ENCODE measurements around the gene RAB3B.

The RAB3B gene

DNA sequence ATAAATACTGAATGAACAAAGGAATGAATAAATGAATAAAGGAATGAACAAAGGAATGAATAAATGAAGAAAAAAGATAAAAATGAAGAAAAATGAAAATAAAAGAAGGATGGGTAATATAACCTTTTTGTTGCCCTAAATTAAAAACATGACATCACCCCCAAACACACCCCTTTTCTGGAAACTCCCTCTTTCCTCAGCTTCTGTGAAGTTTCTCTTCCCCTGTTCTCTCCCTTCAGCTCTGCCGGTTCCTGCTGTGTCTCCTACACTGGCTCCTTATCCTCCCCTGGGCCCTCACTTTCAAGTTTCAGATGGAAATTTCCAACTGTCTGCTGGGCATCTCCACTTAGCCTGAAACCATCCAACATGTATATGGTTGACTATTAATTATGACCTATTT, 37.9 kb downstream of the RAB3B start:
- Histone ChIP-seq H3K36me3 (ENCODE audit: insufficient read depth, low read depth, low read length) (peaks cover 31% of the 10 kb centered on the region), H3K9me3 (ENCODE audit: insufficient read depth, low read depth, low read length) (no peaks in the 10 kb centered on the region), H3K4me3 (ENCODE audit: low read length) (no peak overlapping the region), H3K9ac (ENCODE audit: low read depth, low read length) (no peak overlapping the region), H3K27me3 (ENCODE audit: insufficient read depth, low read length) (no peaks in the 10 kb centered on the region), H3K27ac (ENCODE audit: low read length) (no peak overlapping the region), H3K4me1 (ENCODE audit: insufficient read depth, low read length) (peaks cover 17% of the 10 kb centered on the region; the same call in 1 of the 2 replicates)

DNA sequence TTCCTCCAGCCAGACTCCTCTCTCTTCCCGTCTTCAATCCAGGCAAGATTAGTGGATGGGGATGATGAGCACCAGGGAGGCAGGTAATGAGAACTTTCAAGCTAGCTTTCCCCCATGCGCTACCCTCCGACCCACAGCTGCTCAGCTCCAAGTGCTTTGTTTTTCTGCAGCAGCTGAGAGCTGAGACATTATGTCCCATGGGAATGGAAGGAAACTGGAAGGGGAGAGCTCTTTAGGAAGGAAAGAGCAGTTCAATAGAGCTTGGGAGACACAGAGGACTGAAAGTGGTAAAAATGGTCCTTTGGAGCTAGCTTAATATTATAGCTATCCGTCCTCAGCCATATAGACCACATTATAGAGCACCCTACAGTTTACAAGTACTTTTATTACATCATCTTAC, 39.8 kb downstream of the RAB3B start:
- Histone ChIP-seq H3K36me3 (ENCODE audit: insufficient read depth, low read depth, low read length) (peaks cover 19% of the 10 kb centered on the region), H3K4me3 (ENCODE audit: low read length) (no peak overlapping the region), H3K4me1 (ENCODE audit: insufficient read depth, low read length) (peaks cover under 1% of the 10 kb centered on the region; the same call in 1 of the 2 replicates), H3K27me3 (ENCODE audit: insufficient read depth, low read length) (no peaks in the 10 kb centered on the region), H3K9me3 (ENCODE audit: insufficient read depth, low read depth, low read length) (no peaks in the 10 kb centered on the region), H3K27ac (ENCODE audit: low read length) (no peak overlapping the region), H3K9ac (ENCODE audit: low read depth, low read length) (no peak overlapping the region)

DNA sequence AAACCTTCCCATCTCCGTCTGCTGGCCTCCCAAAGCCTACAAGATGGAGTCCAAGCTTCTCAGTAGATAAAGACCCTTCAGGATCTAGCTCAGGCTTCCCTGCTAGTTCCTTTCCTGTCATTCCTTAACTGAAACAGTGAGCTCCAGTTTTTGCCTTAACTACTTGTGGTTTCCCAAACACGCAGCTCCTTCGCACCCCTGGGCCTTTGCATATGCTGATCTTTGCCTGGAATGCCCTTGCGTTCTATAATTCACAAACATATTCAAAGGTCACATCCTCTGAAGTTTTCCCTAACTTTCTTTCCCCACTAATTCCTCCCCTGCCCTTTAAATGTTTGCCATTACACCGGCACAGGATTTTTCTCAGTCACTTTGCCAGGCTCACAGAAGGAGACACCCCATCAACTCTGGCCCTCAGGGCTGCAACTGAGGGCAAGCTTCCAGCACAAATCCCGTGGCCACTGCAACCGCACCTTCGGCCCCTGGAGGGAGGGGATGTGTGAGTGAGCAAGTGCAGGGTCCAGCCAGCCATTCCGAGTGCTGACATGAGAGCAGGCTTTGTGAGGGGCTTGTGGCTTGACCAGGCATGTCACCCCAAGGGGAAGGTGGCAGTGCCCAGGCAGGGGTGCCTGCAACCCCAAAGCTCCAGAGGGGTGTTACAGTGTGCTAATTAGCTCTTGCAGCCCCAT, 41.3 kb downstream of the RAB3B start:
- Histone ChIP-seq H3K36me3 (ENCODE audit: insufficient read depth, low read depth, low read length) (peaks cover 30% of the 10 kb centered on the region), H3K4me1 (ENCODE audit: insufficient read depth, low read length) (no peaks in the 10 kb centered on the region), H3K27me3 (ENCODE audit: insufficient read depth, low read length) (no peaks in the 10 kb centered on the region), H3K4me3 (ENCODE audit: low read length) (no peak overlapping the region), H3K27ac (ENCODE audit: low read length) (no peak overlapping the region), H3K9me3 (ENCODE audit: insufficient read depth, low read depth, low read length) (no peaks in the 10 kb centered on the region), H3K9ac (ENCODE audit: low read depth, low read length) (no peak overlapping the region)

DNA sequence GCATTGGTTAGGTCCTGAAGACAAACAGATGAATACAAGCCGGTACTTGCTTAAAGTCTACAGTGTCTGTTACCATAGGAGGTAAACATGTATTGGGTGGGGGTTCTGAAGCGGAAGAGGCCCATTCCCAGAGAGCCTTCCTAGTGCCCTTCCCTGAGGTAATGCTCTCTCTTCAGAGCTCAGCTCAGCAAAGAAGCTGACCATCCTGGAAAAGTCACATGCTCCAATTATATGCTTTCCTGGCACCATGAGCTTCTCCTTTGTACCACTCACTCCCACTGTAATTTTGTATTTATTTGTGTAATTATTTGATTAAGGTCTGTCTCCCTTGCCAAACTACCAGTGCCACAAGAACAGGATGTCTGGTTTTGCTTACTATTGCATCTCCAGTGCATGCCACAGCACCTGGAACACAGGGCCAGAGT, 42.0 kb downstream of the RAB3B start:
- H3K4me3 ChIP-seq (ENCODE audit: low read length) = no peak overlapping the region
- no peak overlapping the region for H3K27ac ChIP-seq (ENCODE audit: low read length)
- H3K4me1 ChIP-seq (ENCODE audit: insufficient read depth, low read length) = no peaks in the 10 kb centered on the region
- H3K27me3 ChIP-seq (ENCODE audit: insufficient read depth, low read length) = no peaks in the 10 kb centered on the region
- H3K9ac ChIP-seq (ENCODE audit: low read depth, low read length) = no peak overlapping the region
- peaks cover 36% of the 10 kb centered on the region for H3K36me3 ChIP-seq (ENCODE audit: insufficient read depth, low read depth, low read length)
- no peaks in the 10 kb centered on the region for H3K9me3 ChIP-seq (ENCODE audit: insufficient read depth, low read depth, low read length)

DNA sequence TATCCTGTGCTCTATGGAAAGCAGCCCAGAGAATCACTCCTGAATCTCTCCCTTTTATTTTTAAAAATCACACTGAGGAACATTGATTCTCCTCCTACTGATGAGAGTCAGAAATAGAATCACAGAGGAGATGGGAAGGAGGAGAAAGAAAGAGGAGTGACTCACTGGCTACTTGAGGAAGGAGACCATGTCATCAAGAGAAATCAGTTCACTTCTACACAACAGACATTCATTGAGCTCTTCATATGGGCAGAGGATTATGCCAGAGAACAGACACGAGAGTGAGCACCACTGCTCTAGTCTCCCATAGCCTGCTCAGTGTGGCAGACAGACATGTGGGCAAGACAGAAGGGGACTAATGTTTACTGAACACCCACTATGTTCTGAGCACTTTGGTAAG, 44.2 kb downstream of the RAB3B start:
- Histone ChIP-seq H3K4me1 (ENCODE audit: insufficient read depth, low read length) (no peaks in the 10 kb centered on the region), H3K36me3 (ENCODE audit: insufficient read depth, low read depth, low read length) (peaks cover 45% of the 10 kb centered on the region), H3K27me3 (ENCODE audit: insufficient read depth, low read length) (no peaks in the 10 kb centered on the region), H3K27ac (ENCODE audit: low read length) (no peak overlapping the region), H3K9me3 (ENCODE audit: insufficient read depth, low read depth, low read length) (no peaks in the 10 kb centered on the region), H3K9ac (ENCODE audit: low read depth, low read length) (no peak overlapping the region), H3K4me3 (ENCODE audit: low read length) (no peak overlapping the region)

DNA sequence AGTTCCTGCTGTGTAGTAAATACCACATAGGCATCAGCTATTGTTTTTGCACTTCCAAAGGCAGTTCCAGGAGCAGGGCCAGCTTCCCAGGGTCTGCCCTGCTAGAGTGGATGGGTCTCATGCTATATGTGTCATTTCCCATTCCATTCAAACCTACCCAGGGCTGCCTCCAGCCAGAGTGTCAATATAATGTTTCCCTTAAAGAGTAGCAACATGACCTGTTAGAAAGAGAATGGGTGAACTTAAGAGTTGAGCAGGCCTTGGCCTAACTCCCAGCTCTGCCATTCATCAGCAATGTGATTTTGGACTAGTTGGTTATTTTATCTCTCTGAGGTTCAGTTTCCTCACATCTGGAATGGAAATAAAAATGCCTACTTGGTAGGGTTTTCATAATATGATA, 44.9 kb downstream of the RAB3B start:
- peaks cover 45% of the 10 kb centered on the region for H3K36me3 ChIP-seq (ENCODE audit: insufficient read depth, low read depth, low read length)
- H3K9me3 ChIP-seq (ENCODE audit: insufficient read depth, low read depth, low read length) = no peaks in the 10 kb centered on the region
- no peak overlapping the region for H3K4me3 ChIP-seq (ENCODE audit: low read length)
- H3K9ac ChIP-seq (ENCODE audit: low read depth, low read length) = no peak overlapping the region
- H3K4me1 ChIP-seq (ENCODE audit: insufficient read depth, low read length) = no peaks in the 10 kb centered on the region
- H3K27ac ChIP-seq (ENCODE audit: low read length) = no peak overlapping the region
- H3K27me3 ChIP-seq (ENCODE audit: insufficient read depth, low read length) = no peaks in the 10 kb centered on the region

DNA sequence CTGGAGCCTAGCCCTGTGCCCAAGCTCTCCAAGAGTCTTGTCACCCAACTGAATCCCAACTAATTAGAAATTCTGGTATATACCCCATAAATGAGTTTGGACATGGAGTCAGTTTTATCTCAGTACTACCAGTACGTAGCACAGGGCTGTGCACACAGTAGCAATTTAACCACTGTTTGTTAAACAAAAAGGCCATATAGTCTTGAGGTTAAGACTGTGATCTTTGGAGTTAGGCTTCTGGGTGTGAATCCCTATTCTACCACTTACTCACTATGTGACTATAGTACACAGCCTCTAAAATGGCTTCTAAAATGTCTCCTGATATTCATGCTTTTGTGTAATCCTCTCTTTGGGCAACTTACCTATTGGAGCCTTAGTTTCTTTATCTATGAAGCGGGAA, 48.2 kb downstream of the RAB3B start:
- no peak overlapping the region for H3K27ac ChIP-seq (ENCODE audit: low read length)
- no peaks in the 10 kb centered on the region for H3K4me1 ChIP-seq (ENCODE audit: insufficient read depth, low read length)
- no peaks in the 10 kb centered on the region for H3K9me3 ChIP-seq (ENCODE audit: insufficient read depth, low read depth, low read length)
- peaks cover 41% of the 10 kb centered on the region for H3K36me3 ChIP-seq (ENCODE audit: insufficient read depth, low read depth, low read length)
- H3K9ac ChIP-seq (ENCODE audit: low read depth, low read length) = no peak overlapping the region
- no peaks in the 10 kb centered on the region for H3K27me3 ChIP-seq (ENCODE audit: insufficient read depth, low read length)
- H3K4me3 ChIP-seq (ENCODE audit: low read length) = no peak overlapping the region

DNA sequence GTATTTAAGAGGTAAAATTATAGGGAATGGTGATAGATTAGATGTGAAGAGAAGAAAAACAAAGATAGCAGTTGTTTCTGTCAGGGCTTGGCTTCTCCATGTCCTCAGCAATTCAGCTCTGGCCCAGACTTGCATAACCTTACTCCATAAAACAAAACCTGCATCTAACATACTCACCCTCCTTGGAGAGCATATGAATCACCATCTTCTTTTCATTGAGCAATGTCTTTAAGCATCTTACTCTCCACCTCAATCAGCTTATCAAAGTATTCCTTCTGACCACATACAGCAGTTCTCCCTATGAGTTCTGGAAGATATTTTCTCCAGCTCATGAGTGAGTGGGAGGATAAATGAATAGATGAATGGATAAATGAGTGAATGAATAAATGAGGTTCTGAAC, 49.0 kb downstream of the RAB3B start:
- no peaks in the 10 kb centered on the region for H3K4me1 ChIP-seq (ENCODE audit: insufficient read depth, low read length)
- no peaks in the 10 kb centered on the region for H3K27me3 ChIP-seq (ENCODE audit: insufficient read depth, low read length)
- H3K9me3 ChIP-seq (ENCODE audit: insufficient read depth, low read depth, low read length) = no peaks in the 10 kb centered on the region
- H3K4me3 ChIP-seq (ENCODE audit: low read length) = no peak overlapping the region
- H3K27ac ChIP-seq (ENCODE audit: low read length) = no peak overlapping the region
- H3K9ac ChIP-seq (ENCODE audit: low read depth, low read length) = no peak overlapping the region
- H3K36me3 ChIP-seq (ENCODE audit: insufficient read depth, low read depth, low read length) = peaks cover 45% of the 10 kb centered on the region

DNA sequence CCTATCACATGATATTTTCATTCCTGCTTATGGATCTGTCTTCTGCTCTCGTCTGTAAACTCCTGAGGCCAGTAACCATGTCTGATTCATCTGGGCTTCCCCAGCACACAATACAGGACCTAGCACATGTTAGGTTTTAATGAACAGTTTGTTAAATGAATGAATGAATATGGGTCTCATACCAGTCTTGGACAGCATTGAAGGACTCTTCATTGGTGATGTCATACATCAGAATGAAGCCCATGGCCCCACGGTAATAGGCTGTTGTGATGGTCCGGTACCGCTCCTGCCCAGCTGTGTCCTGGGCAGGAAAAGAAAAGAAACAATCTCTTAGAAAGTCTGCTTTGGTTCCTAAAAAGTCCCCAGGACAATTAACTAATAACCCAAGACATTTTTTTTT, 53.4 kb downstream of the RAB3B start:
- H3K27ac ChIP-seq (ENCODE audit: low read length) = no peak overlapping the region
- H3K4me1 ChIP-seq (ENCODE audit: insufficient read depth, low read length) = no peaks in the 10 kb centered on the region
- H3K27me3 ChIP-seq (ENCODE audit: insufficient read depth, low read length) = no peaks in the 10 kb centered on the region
- H3K36me3 ChIP-seq (ENCODE audit: insufficient read depth, low read depth, low read length) = peaks cover 51% of the 10 kb centered on the region
- H3K9ac ChIP-seq (ENCODE audit: low read depth, low read length) = no peak overlapping the region
- H3K9me3 ChIP-seq (ENCODE audit: insufficient read depth, low read depth, low read length) = no peaks in the 10 kb centered on the region
- H3K4me3 ChIP-seq (ENCODE audit: low read length) = no peak overlapping the region

DNA sequence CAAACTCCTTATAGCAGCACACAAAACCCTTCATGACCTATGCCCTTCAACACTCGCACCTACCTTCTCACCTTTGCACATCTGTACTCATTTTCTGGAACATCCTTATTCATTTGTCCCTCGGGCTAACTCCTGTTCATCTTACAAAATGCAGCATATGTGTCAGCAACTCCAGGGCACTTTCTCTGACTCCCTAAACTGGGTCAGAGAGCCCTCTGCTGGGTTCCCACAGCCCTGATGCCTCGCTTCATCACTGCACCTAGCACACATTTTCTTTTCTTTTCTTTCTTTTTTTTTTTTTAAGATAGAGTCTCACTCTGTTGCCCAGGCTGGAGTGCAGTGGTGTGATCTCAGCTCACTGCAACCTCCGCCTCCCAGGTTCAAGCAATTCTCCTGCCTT, 54.0 kb downstream of the RAB3B start:
- Histone ChIP-seq H3K9ac (ENCODE audit: low read depth, low read length) (no peak overlapping the region), H3K4me1 (ENCODE audit: insufficient read depth, low read length) (no peaks in the 10 kb centered on the region), H3K4me3 (ENCODE audit: low read length) (no peak overlapping the region), H3K36me3 (ENCODE audit: insufficient read depth, low read depth, low read length) (peaks cover 52% of the 10 kb centered on the region), H3K27ac (ENCODE audit: low read length) (no peak overlapping the region), H3K9me3 (ENCODE audit: insufficient read depth, low read depth, low read length) (no peaks in the 10 kb centered on the region), H3K27me3 (ENCODE audit: insufficient read depth, low read length) (no peaks in the 10 kb centered on the region)

DNA sequence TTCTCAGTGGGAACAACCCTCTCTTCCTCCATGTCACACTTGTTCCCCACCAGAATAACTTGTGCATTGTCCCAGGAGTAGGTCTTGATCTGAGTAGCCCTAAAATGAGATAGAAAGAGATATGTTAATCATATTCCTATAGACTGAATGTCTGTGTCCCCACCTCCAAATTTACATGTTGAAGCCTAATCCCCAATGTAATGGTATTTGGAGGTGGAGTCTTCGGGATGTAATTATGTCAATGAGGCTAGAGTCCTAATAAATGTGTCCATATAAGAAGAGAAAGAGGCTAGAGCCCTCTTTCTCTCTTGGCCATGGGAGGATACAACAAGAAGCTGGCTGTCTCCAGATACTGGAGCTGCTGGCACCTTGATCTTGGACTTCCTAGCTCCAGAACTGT, 57.2 kb downstream of the RAB3B start:
- Histone ChIP-seq H3K9me3 (ENCODE audit: insufficient read depth, low read depth, low read length) (no peaks in the 10 kb centered on the region), H3K36me3 (ENCODE audit: insufficient read depth, low read depth, low read length) (peaks cover 54% of the 10 kb centered on the region), H3K4me3 (ENCODE audit: low read length) (no peak overlapping the region), H3K9ac (ENCODE audit: low read depth, low read length) (no peak overlapping the region), H3K27me3 (ENCODE audit: insufficient read depth, low read length) (no peaks in the 10 kb centered on the region), H3K4me1 (ENCODE audit: insufficient read depth, low read length) (no peaks in the 10 kb centered on the region), H3K27ac (ENCODE audit: low read length) (no peak overlapping the region)

DNA sequence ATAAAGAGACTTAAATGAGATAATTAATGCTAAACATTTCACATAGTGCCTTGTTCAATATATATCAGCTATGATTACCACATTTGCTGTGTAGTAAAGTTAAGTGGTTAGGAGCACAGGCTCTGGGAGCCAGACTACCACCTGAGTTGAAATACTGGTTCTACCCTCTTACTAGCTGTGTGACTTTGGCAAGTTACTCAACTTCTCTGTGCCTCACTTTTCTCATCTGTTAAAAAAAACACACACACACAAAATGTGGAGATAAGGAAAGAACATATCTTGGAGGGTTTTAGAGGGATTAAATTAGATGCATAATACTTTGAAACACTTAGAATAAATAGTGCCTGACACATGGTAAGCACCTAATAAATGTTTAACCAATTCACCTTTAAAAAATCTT, 60.2 kb downstream of the RAB3B start:
- H3K27ac ChIP-seq (ENCODE audit: low read length) = no peak overlapping the region
- H3K4me3 ChIP-seq (ENCODE audit: low read length) = no peak overlapping the region
- peaks cover 55% of the 10 kb centered on the region for H3K36me3 ChIP-seq (ENCODE audit: insufficient read depth, low read depth, low read length)
- H3K9ac ChIP-seq (ENCODE audit: low read depth, low read length) = no peak overlapping the region
- H3K27me3 ChIP-seq (ENCODE audit: insufficient read depth, low read length) = no peaks in the 10 kb centered on the region
- H3K4me1 ChIP-seq (ENCODE audit: insufficient read depth, low read length) = no peaks in the 10 kb centered on the region
- no peaks in the 10 kb centered on the region for H3K9me3 ChIP-seq (ENCODE audit: insufficient read depth, low read depth, low read length)
